GM04504 (cell line): ENCODE data around the gene MEMO1.
"Not testable (repeated sequence)": the region's sequence is repeated elsewhere in the genome, so short reads cannot be mapped to it uniquely, and the experiment has no call there.

Source experiments
- DNase-seq: peaks from one replicate; pipeline ENCODE4 v3.0.0-alpha.2; 2012; ENCODE audit warnings: low read depth

Gene MEMO1

GRCh38 chr2:31907491-31907890 lies 103.3 kb downstream of the MEMO1 start:
- DNase-seq, result not testable (repeated sequence)

GRCh38 chr2:31903109-31903780 lies 107.6 kb downstream of the MEMO1 start:
- no peak for DNase-seq

GRCh38 chr2:31901900-31902299 lies 108.9 kb downstream of the MEMO1 start:
- DNase-seq, result no peak

- DNase-seq, result not testable (repeated sequence)
Measured at GRCh38 chr2:31900156-31900555, 110.7 kb downstream of the MEMO1 start.

GRCh38 chr2:31898346-31898745 lies 112.5 kb downstream of the MEMO1 start:
- not testable (repeated sequence) for DNase-seq

GRCh38 chr2:31897340-31897739 lies 113.5 kb downstream of the MEMO1 start:
- DNase-seq, result not testable (repeated sequence)

GRCh38 chr2:31896293-31896692 lies 114.5 kb downstream of the MEMO1 start:
- DNase-seq, result no peak

- DNase-seq, result no peak
Measured at GRCh38 chr2:31894656-31895055, 116.2 kb downstream of the MEMO1 start.

GRCh38 chr2:31893094-31893493 lies 117.7 kb downstream of the MEMO1 start:
- no peak for DNase-seq

GRCh38 chr2:31889044-31889443 lies 121.8 kb downstream of the MEMO1 start:
- DNase-seq, result no peak

- no peak for DNase-seq
Measured at GRCh38 chr2:31888550-31888949, 122.3 kb downstream of the MEMO1 start.

- DNase-seq, result no peak
Measured at GRCh38 chr2:31886700-31887099, 124.1 kb downstream of the MEMO1 start.

GRCh38 chr2:31877008-31877407 lies 133.8 kb downstream of the MEMO1 start:
- no peak for DNase-seq

- DNase-seq, result no peak
Measured at GRCh38 chr2:31874071-31874470, 136.7 kb downstream of the MEMO1 start.

- DNase-seq, result no peak
Measured at GRCh38 chr2:31865215-31865614, 145.6 kb downstream of the MEMO1 start.

GRCh38 chr2:31863867-31864266 lies 146.9 kb downstream of the MEMO1 start:
- no peak for DNase-seq

GRCh38 chr2:31863015-31863656 lies 147.7 kb downstream of the MEMO1 start:
- DNase-seq, result not testable (repeated sequence)

- no peak for DNase-seq
Measured at GRCh38 chr2:31859959-31860358, 150.8 kb downstream of the MEMO1 start.

- no peak for DNase-seq
Measured at GRCh38 chr2:31853521-31853920, 157.3 kb downstream of the MEMO1 start.

- DNase-seq, result not testable (repeated sequence)
Measured at GRCh38 chr2:31842150-31842549, 168.7 kb downstream of the MEMO1 start.

GRCh38 chr2:31835450-31835849 lies 175.4 kb downstream of the MEMO1 start:
- DNase-seq, result no peak

- no peak for DNase-seq
Measured at GRCh38 chr2:31832363-31832762, 178.4 kb downstream of the MEMO1 start.

GRCh38 chr2:31831585-31831984 lies 179.2 kb downstream of the MEMO1 start:
- no peak for DNase-seq

- no peak for DNase-seq
Measured at GRCh38 chr2:31828891-31829290, 181.9 kb downstream of the MEMO1 start.
